HG03575 (cell line): ENCODE measurements around the gene ISL1.

ENCODE experiments used
- ATAC-seq: cut with Tn5 transposase; IDR thresholded peaks from one replicate; pipeline ENCODE4 v1.9.1; 2021; ENCODE audit not compliant: unreplicated experiment, insufficient number of reproducible peaks, low FRiP score; ENCODE audit errors: extremely low read depth

Gene ISL1

GRCh38 chr5:51383131-51384121, at the start of gene ISL1:
Gene ISL1 (plus strand): TSS chr5:51383448. CDS start chr5:51383672, 224 bp downstream.
- no peak for ATAC-seq

- ATAC-seq: no peak
Observed at GRCh38 chr5:51336878-51337277, 46.4 kb upstream of the ISL1 start.

- ATAC-seq: no peak
Observed at GRCh38 chr5:51345106-51345505, 38.1 kb upstream of the ISL1 start.

GRCh38 chr5:51347157-51347556, 36.1 kb upstream of the ISL1 start:
- ATAC-seq: no peak

GRCh38 chr5:51347704-51348103, 35.5 kb upstream of the ISL1 start:
- no peak for ATAC-seq

GRCh38 chr5:51371052-51371451, 12.2 kb upstream of the ISL1 start:
- ATAC-seq: no peak

GRCh38 chr5:51373880-51374523, 9.2 kb upstream of the ISL1 start:
- ATAC-seq: no peak

GRCh38 chr5:51375084-51375483, 8.2 kb upstream of the ISL1 start:
- no peak for ATAC-seq

GRCh38 chr5:51376509-51376908, 6.7 kb upstream of the ISL1 start:
- ATAC-seq: no peak

- ATAC-seq: no peak
Observed at GRCh38 chr5:51377151-51378060, 5.8 kb upstream of the ISL1 start.

- ATAC-seq: no peak
Observed at GRCh38 chr5:51378061-51378409, 5.2 kb upstream of the ISL1 start.

- no peak for ATAC-seq
Observed at GRCh38 chr5:51378448-51379330, 4.6 kb upstream of the ISL1 start.

- ATAC-seq: no peak
Observed at GRCh38 chr5:51379331-51379700, 3.9 kb upstream of the ISL1 start.

- no peak for ATAC-seq
Observed at GRCh38 chr5:51380603-51381207, 2.5 kb upstream of the ISL1 start.

- ATAC-seq: no peak
Observed at GRCh38 chr5:51381761-51382474, 1.3 kb upstream of the ISL1 start.

GRCh38 chr5:51382521-51383130, 622 bp upstream of the ISL1 start:
- ATAC-seq: no peak

- no peak for ATAC-seq
Observed at GRCh38 chr5:51384281-51384840, 1.1 kb downstream of the ISL1 start.
